Activated CD4-positive, alpha-beta T cell treated with anti-CD3 and anti-CD28 coated beads, Interleukin-2, amount 10 ng/mL, durations not matched to agents 24 days and 14 days (primary cell): ENCODE measurements around the gene SRSF9. TPM values are rescaled to one million over a fixed set of nuclear protein-coding genes. Genes with fewer than 3 reads are reported as not detected.

Source experiments
- DNase-seq: peaks from one replicate; pipeline ENCODE4 v3.0.0; 2022
- H3K27ac Mint-ChIP-seq: one replicate; pipeline ENCODE4 v1.8.0; 2022; ENCODE audit warnings: mild to moderate bottlenecking, mixed read lengths
- H3K27me3 Mint-ChIP-seq: one replicate; pipeline ENCODE4 v1.8.0; 2022; ENCODE audit warnings: mixed read lengths
- H3K36me3 Mint-ChIP-seq: one replicate; pipeline ENCODE4 v1.8.0; 2022; ENCODE audit warnings: low read depth, mild to moderate bottlenecking, mixed read lengths
- H3K4me1 Mint-ChIP-seq: one replicate; pipeline ENCODE4 v1.8.0; 2021; ENCODE audit warnings: mixed read lengths
- H3K4me3 Mint-ChIP-seq: one replicate; pipeline ENCODE4 v1.8.0; 2022; ENCODE audit warnings: mild to moderate bottlenecking, moderate library complexity, mixed read lengths
- H3K9me3 Mint-ChIP-seq: one replicate; pipeline ENCODE4 v1.8.0; 2021; ENCODE audit warnings: mixed read lengths
- intact Hi-C: fragments of 100-400 bp; cut with micrococcal nuclease; formaldehyde crosslinking; loops from one replicate; pipeline ENCODE4 v1.15.1; 2023
- total RNA-seq: library from RNA; stranded (reverse); gene quantifications from 2 replicates; pipeline ENCODE4 v1.2.3, GENCODE V29; 2022

Gene SRSF9
- total RNA-seq, 1 donor from 2014 or later: 255 TPM

DNA sequence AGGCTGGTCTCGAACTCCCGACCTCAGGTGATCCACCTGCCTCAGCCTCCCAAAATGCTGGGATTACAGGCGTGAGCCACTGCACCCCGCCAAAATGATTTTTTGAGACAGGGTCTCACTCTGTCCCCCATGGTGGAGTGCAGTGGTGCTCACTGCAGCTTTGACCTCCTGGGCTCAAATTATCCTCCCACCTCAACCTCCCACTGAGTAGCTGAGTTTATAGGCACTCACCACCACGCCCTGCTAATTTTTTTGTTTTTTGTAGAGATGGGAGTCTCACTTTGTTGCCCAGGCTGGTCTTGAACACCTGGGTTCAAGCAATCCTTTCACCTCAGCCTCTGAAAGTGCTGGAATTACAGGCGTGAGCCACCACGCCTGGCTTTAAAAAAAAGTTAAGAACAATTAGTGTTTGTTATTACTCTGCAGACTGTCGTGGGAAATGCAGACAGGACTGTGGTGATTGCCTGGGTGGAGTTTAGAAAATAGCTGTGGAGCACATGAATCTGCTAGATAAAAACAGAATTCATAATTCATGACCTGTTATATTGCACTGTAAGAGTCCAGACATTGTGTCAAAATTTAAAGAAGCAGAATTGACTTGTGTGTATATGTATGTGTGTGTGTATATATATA, 40.8 kb downstream of the SRSF9 start:
- Mint-ChIP-seq H3K27me3 (peaks cover 5% of the 10 kb centered on the region), H3K27ac (no peak overlapping the region), H3K36me3 (no peaks in the 10 kb centered on the region), H3K9me3 (no peaks in the 10 kb centered on the region), H3K4me1 (peaks cover 8% of the 10 kb centered on the region), H3K4me3 (no peak overlapping the region)
- no peak for DNase-seq
- intact Hi-C loops: no loop called here

GRCh38 chr12:120425797-120426196, 43.8 kb downstream of the SRSF9 start:
- Mint-ChIP-seq H3K27ac (no peak overlapping the region), H3K4me1 (peaks cover 3% of the 10 kb centered on the region), H3K27me3 (peaks cover 5% of the 10 kb centered on the region), H3K36me3 (no peaks in the 10 kb centered on the region), H3K4me3 (no peak overlapping the region), H3K9me3 (no peaks in the 10 kb centered on the region)
- no peak for DNase-seq
- intact Hi-C loops: no loop called here

DNA sequence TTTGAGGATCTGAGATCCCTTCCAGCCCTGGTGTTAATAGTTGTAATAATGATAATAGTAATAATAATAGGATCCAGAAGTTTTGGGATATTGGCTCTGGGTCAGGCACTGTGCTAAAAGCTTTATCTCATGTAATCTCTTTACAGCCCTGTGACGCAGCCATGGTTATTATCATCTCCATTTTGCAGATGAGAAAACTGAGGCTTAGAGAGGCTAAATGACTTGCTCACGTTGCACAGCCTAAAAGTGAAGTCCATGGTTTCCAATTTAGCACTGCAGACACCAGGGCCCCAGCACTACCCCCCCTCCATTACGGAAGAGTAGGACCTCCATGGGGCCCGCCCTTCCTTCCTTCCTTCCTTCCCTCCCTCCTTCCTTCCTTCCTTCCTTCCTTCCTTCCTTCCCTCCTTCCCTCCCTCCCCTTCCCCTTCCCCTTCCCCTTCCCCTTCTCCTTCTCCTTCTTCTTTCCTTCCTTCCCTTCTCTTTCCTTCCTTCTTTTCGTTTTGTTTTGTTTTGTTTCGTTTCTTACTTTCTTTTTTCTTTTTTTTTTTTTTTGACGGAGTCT, 46.6 kb downstream of the SRSF9 start:
- H3K27ac Mint-ChIP-seq: no peak overlapping the region
- no peaks in the 10 kb centered on the region for H3K9me3 Mint-ChIP-seq
- intact Hi-C loops: no loop called here
- no peak for DNase-seq
- H3K27me3 Mint-ChIP-seq: peaks cover 2% of the 10 kb centered on the region
- H3K4me1 Mint-ChIP-seq: no peaks in the 10 kb centered on the region
- no peaks in the 10 kb centered on the region for H3K36me3 Mint-ChIP-seq
- H3K4me3 Mint-ChIP-seq: no peak overlapping the region

- no peak for DNase-seq
- H3K9me3 Mint-ChIP-seq: no peaks in the 10 kb centered on the region
- H3K36me3 Mint-ChIP-seq: no peaks in the 10 kb centered on the region
- no peaks in the 10 kb centered on the region for H3K4me1 Mint-ChIP-seq
- intact Hi-C loops: no loop called here
- no peak overlapping the region for H3K27ac Mint-ChIP-seq
- H3K4me3 Mint-ChIP-seq: no peak overlapping the region
- H3K27me3 Mint-ChIP-seq: peaks cover 3% of the 10 kb centered on the region
These were observed 47.8 kb downstream of the SRSF9 start for GRCh38 chr12:120421701-120422100.

GRCh38 chr12:120417917-120418580, 51.5 kb downstream of the SRSF9 start:
- Mint-ChIP-seq H3K27me3 (peaks cover 2% of the 10 kb centered on the region), H3K4me3 (no peak overlapping the region), H3K9me3 (no peaks in the 10 kb centered on the region), H3K36me3 (no peaks in the 10 kb centered on the region), H3K27ac (no peak overlapping the region), H3K4me1 (no peaks in the 10 kb centered on the region)
- no peak for DNase-seq
- intact Hi-C loops: no loop called here

- no peak overlapping the region for H3K4me3 Mint-ChIP-seq
- DNase-seq: no peak
- H3K27ac Mint-ChIP-seq: no peak overlapping the region
- no peaks in the 10 kb centered on the region for H3K9me3 Mint-ChIP-seq
- H3K27me3 Mint-ChIP-seq: peaks cover 2% of the 10 kb centered on the region
- H3K4me1 Mint-ChIP-seq: no peaks in the 10 kb centered on the region
- intact Hi-C loops: no loop called here
- H3K36me3 Mint-ChIP-seq: no peaks in the 10 kb centered on the region
These were observed 52.9 kb downstream of the SRSF9 start for GRCh38 chr12:120416490-120417216.

GRCh38 chr12:120413901-120414695, 55.5 kb downstream of the SRSF9 start:
- Mint-ChIP-seq H3K36me3 (no peaks in the 10 kb centered on the region), H3K4me1 (no peaks in the 10 kb centered on the region), H3K9me3 (no peaks in the 10 kb centered on the region), H3K27ac (no peak overlapping the region), H3K27me3 (peaks cover 2% of the 10 kb centered on the region), H3K4me3 (no peak overlapping the region)
- intact Hi-C loops: no loop called here
- no peak for DNase-seq

GRCh38 chr12:120412421-120412820, 57.1 kb downstream of the SRSF9 start:
- no peaks in the 10 kb centered on the region for H3K36me3 Mint-ChIP-seq

More at GRCh38 chr12:120412421-120412820, 57.1 kb downstream of the SRSF9 start:
- Mint-ChIP-seq H3K4me1 (no peaks in the 10 kb centered on the region), H3K4me3 (no peak overlapping the region), H3K27ac (no peak overlapping the region), H3K27me3 (peaks cover under 1% of the 10 kb centered on the region), H3K9me3 (no peaks in the 10 kb centered on the region)
- intact Hi-C loops: no loop called here
- DNase-seq: no peak

Other genes with a start within 250 kb of the SRSF9 start
- 48.4 and 51.2 TPM in 2 replicates for gene PXN, start 204.0 kb downstream of the SRSF9 start, total RNA-seq
- gene RNU4-2, start 177.8 kb downstream of the SRSF9 start, total RNA-seq: 5,486 and 6,492 TPM in 2 replicates
- 2,196 and 2,563 TPM in 2 replicates for gene RNU4-1, start 176.5 kb downstream of the SRSF9 start, total RNA-seq
- 1.1 and 2.5 TPM in 2 replicates for gene SIRT4, start 167.4 kb downstream of the SRSF9 start, total RNA-seq
- not detected in 2 replicates for gene PLA2G1B, start 142.0 kb downstream of the SRSF9 start, total RNA-seq
- 0.33 and 0.79 TPM in 2 replicates for gene MSI1, start 100.6 kb downstream of the SRSF9 start, total RNA-seq
- 362 and 363 TPM in 2 replicates for gene COX6A1, start 31.6 kb downstream of the SRSF9 start, total RNA-seq
- 54.6 and 57.5 TPM in 2 replicates for gene TRIAP1, start 23.4 kb downstream of the SRSF9 start, total RNA-seq
- 34.1 and 41.0 TPM in 2 replicates for gene GATC, start 23.3 kb downstream of the SRSF9 start, total RNA-seq
- 330 and 351 TPM in 2 replicates for gene DYNLL1, start 26.4 kb upstream of the SRSF9 start, total RNA-seq
- gene COQ5, start 59.4 kb upstream of the SRSF9 start, total RNA-seq: 28.0 and 28.3 TPM in 2 replicates
- gene RNF10, start 64.6 kb upstream of the SRSF9 start, total RNA-seq: 153 and 160 TPM in 2 replicates
- gene POP5, start 111.7 kb upstream of the SRSF9 start, total RNA-seq: 74.0 and 76.0 TPM in 2 replicates
- 0.16 and 0.17 TPM in 2 replicates for gene CABP1, start 170.9 kb upstream of the SRSF9 start, total RNA-seq
- 131 and 149 TPM in 2 replicates for gene MLEC, start 217.4 kb upstream of the SRSF9 start, total RNA-seq
- 25.5 and 26.2 TPM in 2 replicates for gene UNC119B, start 240.7 kb upstream of the SRSF9 start, total RNA-seq